HTERT RPE-1 (cell line): ENCODE results near the gene RABGAP1L.
"Not testable (repeated sequence)": the region's sequence is repeated elsewhere in the genome, so short reads cannot be mapped to it uniquely, and the experiment has no call there.

ENCODE experiments used
- in situ Hi-C: fragments of 300-500 bp; cut with MboI; formaldehyde crosslinking; loops from 4 replicates; pipeline ENCODE4 v1.14.3; 2020; ENCODE audit warnings: low sequenced_read_pairs

The RABGAP1L gene

DNA sequence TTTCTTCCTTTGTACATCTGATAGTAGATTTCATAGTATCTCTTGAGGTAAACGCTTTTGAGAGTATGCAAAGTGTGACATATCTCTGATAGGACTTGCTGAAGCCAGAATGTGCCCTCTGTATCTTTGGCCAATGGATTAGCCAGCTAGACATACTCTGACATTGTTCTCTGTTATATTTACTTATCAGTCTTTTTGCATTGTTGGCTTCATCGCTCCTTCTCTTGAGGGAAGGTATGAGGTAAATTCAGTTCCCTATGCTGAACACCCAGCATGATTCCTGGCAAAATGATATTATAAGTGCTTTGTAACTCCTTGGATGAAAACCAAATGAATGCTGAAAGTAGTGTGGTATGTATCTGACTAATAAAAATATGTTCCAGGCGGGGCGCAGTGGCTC, 677.2 kb downstream of the RABGAP1L start:
- in situ Hi-C loops: no loop called here

DNA sequence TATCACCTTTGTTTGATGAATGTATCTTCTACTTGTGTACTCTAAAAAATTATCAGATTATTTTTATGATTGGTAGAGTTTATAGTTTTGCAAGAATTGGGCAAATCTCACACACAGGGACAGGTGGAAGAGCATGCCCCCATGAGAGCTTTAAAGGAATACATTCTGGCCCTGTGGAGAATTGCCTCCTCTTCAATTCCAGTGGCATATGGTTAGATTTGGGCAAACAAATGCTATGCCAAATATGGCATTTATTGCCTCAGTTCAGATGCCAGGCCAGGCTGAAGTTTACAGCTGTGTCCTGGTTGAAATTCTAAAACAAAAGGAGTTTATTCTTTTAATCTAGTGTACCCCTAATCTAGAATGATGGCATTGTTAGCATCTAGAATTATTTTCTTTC, 678.1 kb downstream of the RABGAP1L start:
- in situ Hi-C loops: no loop called here

DNA sequence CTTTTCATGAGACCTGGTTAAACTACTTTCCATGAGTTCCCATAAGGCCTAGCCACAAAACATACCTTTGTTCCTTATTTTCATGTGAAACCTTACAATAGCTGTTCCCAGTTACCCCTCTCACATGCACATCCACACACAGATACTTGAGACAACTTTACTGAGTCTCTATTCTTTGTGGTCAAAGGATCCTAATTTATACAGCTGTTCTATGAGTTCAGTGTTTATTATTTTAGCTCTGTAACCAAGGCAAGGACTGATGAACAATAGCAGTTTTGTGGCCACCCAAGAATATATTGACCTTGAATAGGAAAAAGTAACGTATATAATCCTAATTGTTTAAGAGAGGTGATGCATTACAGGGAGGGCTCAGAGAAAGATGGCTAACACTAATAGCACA, 679.9 kb downstream of the RABGAP1L start:
- in situ Hi-C loops: no loop called here

DNA sequence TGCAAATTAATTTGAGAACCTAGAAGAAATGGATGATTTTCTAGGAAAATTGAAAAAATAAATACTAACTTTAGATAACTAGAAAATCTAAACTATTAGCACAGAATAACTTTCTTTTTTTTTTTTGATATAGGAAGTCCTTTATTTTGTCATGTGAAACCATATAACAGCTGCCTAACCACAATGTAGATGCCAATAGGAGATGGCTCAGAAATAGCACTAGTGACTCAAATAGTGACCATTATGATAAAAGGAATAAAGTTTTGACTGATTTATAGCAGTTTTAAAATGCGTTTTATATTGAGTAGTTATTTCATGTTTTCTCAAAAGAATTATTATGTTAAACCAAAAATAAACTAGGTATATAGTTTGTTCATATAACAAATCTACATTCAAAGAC, 682.4 kb downstream of the RABGAP1L start:
- in situ Hi-C loops: no loop called here

DNA sequence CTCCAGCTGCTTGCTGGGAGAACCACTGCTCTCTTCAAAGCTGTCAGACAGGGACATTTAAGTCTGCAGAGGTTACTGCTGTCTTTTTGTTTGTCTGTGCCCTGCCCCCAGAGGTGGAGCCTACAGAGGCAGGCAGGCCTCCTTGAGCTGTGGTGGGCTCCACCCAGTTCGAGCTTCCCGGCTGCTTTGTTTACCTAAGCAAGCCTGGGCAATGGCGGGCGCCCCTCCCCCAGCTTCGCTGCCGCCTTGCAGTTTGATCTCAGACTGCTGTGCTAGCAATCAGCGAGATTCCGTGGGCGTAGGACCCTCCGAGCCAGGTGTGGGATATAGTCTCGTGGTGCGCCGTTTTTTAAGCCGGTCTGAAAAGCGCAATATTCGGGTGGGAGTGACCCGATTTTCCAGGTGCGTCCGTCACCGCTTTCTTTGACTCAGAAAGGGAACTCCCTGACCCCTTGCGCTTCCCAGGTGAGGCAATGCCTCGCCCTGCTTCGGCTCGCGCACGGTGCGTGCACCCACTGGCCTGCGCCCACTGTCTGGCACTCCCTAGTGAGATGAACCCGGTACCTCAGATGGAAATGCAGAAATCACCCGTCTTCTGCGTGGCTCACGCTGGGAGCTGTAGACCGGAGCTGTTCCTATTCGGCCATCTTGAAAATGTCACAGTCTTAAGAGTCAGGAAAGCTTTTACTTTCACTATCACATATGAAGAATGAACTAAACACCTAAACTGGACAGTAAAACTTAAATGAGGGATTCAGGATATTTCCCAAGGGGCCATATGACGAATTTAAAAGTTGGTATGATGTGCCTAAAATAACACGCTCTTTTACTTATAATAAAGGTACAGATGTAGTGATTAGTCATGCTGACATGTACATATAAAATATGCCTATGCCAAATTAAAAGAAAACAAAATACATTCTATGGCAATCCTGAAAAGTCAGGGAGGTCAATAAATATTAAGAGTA, 689.6 kb downstream of the RABGAP1L start:
- in situ Hi-C loops: not testable (repeated sequence)

DNA sequence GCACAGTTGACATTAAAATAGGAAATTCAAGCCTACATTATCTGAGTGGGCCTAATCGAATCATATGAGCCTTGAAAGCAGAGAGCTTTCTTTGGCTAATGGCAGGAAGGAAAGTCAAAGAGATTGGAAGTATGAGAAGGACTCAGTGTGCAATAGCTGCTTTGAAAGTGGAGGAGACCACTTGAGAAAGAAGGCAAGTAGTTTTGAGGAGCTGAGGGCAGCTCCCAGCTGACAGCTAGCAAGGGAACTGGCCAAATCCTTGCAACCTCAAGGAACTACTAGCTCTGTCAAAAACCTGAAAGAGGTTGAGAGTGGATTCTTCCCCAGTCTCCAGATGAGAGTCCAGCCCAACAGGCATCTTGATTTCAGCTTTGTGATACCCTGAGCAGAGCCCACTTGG, 691.4 kb downstream of the RABGAP1L start:
- in situ Hi-C loops: no loop called here

DNA sequence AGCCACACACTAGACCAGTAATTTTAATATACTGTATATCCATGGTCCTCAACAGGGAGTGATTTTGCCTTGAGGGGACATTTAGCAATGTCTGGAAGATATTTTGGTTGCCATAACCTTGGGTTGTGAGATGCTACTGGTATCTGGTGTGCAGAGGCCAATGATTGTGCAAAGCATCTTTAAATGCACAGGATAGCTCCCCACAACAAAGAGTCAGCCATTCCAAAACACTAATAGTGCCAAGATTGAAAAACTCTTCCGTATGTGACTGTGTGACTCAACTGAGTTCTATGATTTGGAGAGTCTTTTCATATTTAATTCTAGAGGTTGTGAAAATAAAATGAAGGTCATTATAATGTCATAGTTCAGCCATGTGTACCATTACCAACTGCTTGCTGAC, 699.0 kb downstream of the RABGAP1L start:
- in situ Hi-C loops: no loop called here

DNA sequence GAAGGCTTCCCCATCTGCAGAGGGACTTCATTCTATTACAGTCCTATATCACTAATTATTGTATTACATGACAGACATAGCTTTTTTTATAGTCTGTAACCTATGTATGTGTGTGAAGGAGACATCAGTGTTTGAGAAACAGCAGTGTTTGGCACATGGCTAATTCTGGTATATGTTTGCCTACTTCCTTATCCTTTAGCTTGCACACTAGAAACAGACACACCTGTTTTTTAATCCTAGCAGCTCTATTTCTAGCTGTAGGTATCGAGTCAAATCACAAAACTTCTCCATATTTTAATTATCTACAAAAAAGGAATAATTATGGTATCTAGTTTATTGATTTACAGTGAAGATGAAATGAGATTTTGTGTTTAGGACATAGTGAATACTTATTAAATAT, 711.0 kb downstream of the RABGAP1L start:
- in situ Hi-C loops: no loop called here

DNA sequence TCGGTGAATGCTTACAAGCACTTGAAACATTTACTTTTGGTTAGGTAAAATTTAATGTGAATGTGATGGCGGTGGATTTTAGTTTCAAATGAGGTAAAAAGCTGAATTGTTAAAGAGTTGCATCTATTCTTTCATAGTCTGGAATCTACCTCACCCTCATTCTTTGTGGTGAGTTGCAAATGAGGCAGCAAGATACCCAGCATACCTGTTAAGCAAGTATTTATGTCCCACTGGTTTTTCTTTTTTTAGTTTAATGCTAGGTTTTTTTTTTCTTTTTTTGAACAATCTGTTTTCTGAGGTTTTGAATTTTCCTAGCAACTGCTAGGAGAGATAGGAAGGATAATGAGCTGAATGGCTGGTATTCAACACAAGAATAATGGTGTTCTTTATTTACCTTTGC, 712.6 kb downstream of the RABGAP1L start:
- in situ Hi-C loops: no loop called here

DNA sequence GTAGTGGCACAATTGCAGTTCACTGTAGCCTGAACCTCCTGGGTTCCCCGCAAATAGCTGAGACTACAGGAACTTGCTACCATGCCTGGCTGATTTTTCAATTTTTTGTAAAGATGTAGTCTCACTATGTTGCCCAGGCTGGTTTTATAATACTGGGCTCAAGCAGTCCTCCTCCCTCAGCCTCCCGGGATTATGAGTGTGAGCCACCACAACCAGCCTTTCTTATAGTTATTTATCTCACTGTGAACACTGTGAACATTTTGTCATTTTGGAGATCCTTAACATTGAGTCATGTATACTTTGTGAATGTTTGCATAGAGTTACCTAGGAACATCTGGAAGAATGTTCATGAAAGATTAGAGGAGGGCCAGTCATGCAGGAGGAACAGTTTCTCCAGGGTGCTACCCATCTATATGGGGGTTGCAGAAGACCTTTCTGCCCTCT, 713.3 kb downstream of the RABGAP1L start:
- in situ Hi-C loops: no loop called here

DNA sequence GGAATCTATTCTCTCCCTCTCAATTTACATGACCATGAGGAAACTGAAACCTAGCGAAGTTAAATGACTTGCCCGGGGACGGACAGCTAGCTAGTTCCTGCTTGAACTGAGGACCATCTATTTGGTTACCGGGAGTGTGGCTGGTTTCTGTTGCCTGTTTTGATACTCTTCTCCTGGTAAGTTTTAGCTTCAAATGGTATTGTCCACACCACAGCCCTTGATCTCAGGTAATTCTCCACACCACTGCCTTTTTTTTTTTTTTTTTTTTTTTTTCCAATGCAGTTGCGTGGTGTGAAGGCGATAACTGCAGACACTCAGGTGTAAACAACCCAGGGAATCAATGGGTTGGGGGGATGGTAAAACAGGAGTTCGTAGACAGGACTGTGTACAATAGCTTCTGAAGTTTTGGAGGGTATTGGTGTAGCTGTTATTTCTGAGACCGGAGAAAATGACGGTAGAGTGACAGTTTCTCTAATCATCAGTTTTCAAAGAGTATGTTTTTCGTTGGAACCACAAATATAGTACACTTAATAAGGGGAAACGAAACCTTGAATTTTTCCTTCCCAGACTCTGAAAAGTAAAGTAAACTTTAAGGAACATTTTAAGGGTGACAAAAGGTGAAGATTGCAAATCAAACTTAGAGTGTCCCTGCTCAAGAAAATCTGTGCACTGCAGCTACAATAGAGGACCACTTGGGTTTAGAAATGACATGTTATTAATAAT, 715.2 kb downstream of the RABGAP1L start:
- in situ Hi-C loops: no loop called here

DNA sequence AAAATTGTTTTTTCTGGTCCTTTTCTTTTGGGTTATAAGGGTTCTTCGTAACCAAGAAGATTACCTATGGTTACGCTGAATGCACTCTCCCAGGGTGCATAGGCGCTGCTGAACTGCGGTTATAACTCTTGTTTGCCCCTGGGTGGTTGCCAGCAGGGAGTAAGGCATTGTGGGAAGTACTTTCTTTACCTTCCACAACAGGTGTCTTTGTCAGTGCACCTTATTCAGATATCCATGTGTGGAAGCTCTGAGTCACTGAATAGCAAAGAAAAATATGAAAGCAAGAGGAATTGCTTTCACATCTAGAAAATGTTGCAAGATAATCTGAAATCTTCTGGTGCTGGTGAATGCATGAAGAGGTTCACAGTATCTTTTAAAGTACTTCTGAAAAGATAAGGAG, 716.0 kb downstream of the RABGAP1L start:
- in situ Hi-C loops: no loop called here

DNA sequence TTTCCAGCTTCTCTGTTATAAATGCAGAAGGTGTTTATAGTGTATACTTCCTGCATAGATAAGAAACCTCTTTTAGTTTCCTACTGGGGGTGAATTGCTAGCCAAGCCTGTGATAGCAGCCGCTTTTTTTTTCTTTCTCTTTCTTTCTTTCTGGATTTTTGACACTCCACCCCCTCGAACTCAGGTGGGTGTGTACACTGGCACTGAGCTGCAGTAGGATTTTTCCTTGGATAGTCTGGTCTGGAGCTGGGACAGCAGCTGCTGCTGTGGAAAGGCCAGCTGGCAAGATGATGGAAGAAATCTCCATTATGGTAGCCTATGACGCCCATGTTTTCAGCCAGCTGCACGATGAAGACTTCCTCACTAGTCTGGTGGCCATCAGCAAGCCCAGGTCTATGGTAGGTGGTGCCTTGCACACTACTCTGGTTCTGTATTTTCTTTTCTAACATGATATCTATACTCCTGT, 717.9 kb downstream of the RABGAP1L start:
- in situ Hi-C loops: no loop called here

DNA sequence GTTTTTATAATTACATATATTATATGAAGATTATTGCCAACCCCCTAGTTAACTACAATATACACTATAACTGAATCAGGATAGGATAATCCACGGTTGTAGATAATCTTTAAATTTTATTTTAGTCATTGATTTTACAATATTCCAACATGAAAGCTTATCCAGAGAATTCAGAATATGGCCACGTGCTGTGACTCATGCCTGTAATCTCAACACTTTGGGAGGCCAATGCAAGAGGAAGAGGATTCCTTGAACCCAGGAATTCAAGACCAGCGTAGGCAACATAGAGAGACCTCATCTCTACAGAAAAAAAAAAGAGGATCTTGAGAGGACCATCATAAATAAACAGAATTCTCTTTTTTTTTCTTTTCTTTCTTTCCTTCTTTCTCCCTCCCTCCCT, 720.9 kb downstream of the RABGAP1L start:
- in situ Hi-C loops: no loop called here

DNA sequence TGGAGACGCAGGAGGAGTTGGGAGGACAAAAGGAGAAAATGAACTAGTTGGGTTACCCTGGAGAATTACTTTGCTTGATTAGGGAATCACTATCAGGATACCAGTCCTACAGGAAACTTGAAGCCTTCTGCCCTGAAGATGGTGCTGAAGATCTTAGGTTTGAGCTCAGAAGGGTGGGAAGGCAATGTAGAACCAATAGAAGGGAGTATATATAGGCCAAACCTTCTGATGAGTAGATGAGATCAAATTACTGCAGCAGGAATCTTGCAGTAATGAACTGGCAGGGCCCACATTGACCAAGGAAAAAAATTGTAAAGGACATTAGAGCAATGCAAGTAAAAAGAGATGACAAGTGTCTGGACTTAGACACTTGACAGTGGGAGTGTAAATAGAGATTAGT, 724.1 kb downstream of the RABGAP1L start:
- in situ Hi-C loops: no loop called here

DNA sequence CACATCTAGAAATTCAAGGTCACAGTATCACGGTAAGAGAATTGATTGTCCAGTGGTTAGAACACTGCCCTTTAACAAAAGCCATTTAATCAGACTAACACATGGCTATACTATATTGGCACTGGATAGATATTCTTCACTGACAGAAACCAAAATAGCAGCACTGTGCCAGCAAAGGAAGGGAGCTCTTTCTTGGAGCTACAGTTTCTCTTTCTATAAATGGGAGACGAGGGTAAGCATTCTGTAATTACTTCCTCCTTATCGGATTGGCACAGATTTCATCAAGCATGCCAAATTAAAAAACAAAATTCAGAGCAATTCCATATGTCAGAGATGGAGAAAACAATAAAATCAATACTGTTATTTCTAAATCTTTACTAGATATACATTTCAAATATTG, 724.7 kb downstream of the RABGAP1L start:
- in situ Hi-C loops: no loop called here

DNA sequence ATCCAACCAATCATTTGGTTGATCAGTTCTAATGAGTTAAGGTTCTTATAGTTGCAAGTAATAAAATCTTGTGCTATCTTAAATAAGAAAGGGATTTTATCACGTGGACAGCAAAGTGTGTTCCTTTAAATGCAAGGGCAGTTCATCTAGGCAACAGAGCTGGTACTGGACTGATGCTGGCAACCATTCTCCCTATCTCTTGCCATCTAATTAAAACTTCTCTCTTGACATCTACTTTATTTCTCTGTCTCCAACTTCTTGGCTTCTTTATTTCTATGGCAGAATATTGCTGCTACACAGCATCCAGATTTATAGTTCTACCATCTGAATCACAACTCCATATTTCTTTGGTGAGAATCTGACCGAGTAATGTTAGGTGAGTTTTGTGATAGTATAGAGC, 725.2 kb downstream of the RABGAP1L start:
- in situ Hi-C loops: no loop called here

DNA sequence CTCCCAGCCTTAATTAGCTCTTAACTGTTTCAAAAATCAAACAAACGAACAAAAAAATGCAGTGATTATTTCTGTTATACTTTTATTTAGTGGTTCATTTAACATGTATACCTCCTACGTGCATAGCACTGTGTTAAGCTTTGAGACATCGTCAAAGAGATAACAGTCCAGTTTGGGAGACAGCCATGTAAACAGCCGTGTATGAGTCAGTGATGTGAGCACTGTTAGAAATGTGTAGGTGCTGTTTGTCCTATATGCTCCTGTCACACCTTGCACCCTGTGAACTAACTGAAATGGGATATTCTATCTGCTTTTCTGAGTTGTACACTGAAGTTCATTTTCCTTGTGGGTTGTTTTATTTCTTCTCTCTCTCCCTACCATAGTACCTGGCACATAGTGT, 730.7 kb downstream of the RABGAP1L start:
- in situ Hi-C loops: no loop called here

DNA sequence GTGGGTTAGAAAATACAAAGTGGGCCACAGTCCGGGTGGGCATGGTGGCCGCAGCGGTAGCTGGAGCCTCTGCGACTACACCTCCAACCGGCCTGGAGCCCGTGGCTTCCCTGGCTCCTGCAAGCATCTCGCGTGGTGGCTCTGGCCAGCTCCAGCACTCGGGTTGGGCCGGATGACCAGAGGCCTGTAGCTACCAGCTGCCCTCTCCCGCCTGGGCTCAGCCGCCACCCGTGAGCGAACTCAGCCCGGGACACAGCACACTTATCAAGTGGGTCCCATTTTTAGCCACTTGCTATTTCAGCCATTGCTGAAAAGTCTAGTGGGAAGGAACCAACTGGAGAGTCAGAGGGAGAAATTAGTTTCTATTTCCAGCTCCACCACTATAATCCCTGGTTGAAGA, 732.7 kb downstream of the RABGAP1L start:
- in situ Hi-C loops: no loop called here

DNA sequence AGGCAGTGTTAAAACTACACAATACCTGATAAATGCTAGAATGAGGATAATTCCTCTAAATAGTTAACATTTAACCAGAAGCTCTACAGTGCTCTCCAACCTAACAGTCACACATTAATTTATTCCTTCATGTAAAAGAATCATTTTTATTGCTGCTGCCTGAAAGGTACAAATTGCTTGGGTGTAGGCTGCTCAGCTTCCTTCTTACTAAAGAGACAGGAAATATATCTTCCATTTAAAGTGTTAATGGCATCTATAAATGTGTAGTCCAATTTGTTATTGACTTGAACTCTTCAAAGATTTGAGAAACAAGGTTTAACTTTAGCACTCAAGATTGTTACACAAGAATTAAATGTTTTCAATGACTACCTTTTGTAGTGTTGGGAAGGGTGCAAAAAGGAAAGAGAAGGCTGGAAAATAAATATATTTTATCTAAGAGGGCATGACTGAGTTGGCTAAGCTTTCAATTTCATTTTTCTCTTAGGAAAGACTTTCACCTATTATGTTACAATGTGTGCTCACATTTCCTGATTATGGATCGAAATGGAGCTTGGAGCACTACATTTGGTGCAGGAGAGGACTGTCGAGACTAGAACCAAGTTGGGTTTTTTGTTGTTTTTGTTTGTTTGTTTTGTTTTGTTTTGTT, 734.9 kb downstream of the RABGAP1L start:
- in situ Hi-C loops: no loop called here

DNA sequence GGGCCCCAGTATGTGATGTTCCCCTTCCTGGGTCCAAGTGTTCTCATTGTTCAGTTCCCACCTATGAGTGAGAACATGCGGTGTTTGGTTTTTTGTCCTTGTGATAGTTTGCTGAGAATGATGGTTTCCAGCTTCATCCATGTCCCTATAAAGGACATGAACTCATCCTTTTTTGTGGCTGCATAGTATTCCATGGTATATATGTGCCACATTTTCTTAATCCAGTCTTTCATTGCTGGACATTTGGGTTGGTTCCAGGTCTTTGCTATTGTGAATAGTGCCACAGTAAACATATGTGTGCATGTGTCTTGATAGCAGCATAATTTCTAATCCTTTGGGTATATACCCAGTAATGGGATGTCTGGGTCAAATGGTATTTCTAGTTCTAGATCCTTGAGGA, 736.3 kb downstream of the RABGAP1L start:
- in situ Hi-C loops: not testable (repeated sequence)
